SK-N-SH (cell line): ENCODE measurements around the gene INSC. TPM values are rescaled to one million over a fixed set of nuclear protein-coding genes. Genes with fewer than 3 reads are reported as not detected.

Experiments
- CTCF ChIA-PET: fragments of 300-600, 350-600 bp; formaldehyde crosslinking; extraction: SDS; loops from one replicate; lab custom pipeline; 2021; lab: Yijun Ruan, JAX
- POLR2A ChIA-PET: fragments of 350-600 bp; sonication (Branson Sonifier 250); formaldehyde crosslinking; extraction: SDS; loops from one replicate; lab custom pipeline; 2020; ENCODE audit warnings: antibody characterized with exemption, inconsistent platforms; lab: Yijun Ruan, JAX
- DNase-seq: peaks from one replicate; pipeline ENCODE4 v3.0.0; 2012
- H2AFZ ChIP-seq: fragments of 200-600 bp; sonication (generic); 2 replicates; pipeline ENCODE4 v1.8.1; 2016; ENCODE audit warnings: antibody characterized with exemption, mild to moderate bottlenecking, low read depth
- H3F3A ChIP-seq: fragments of 200-600 bp; sonication (generic); replicated peaks from 2 replicates; pipeline ENCODE3; 2016; ENCODE audit warnings: antibody characterized with exemption, mild to moderate bottlenecking; ENCODE audit not compliant: insufficient read depth
- H3K27ac ChIP-seq, 2 experiments: fragments of 200-500 bp in 1 of 2; fragments of 200-600 bp in 1 of 2; sonication (Bioruptor generic) in 1 of 2; sonication (generic), shearing (Covaris generic) in 1 of 2; 2 replicates each; pipeline versions ENCODE4 v1.5.1 to v1.6.1; 2014 to 2016; ENCODE audit warnings: low read depth in 2 of 2, inconsistent platforms in 1 of 2, low read length in 1 of 2, mild to moderate bottlenecking in 1 of 2, mixed read lengths in 1 of 2
- H3K27me3 ChIP-seq: fragments of 200-600 bp; sonication (generic), shearing (Covaris generic); 2 replicates; pipeline ENCODE4 v1.6.1; 2016; ENCODE audit warnings: mixed run types; ENCODE audit not compliant: insufficient read depth
- H3K36me3 ChIP-seq, 2 experiments: fragments of 200-500 bp in 1 of 2; fragments of 200-600 bp in 1 of 2; sonication (Bioruptor generic) in 1 of 2; sonication (generic) in 1 of 2; replicated peaks in 1 of 2; 2 replicates each; pipeline versions ENCODE3 to v1.5.1; 2014 to 2016; ENCODE audit warnings: low read length in 1 of 2, mild to moderate bottlenecking in 1 of 2; ENCODE audit not compliant: insufficient read depth in 2 of 2, control insufficient read depth in 1 of 2
- H3K4me1 ChIP-seq, 2 experiments: fragments of 200-500 bp in 1 of 2; fragments of 200-600 bp in 1 of 2; sonication (Bioruptor generic) in 1 of 2; sonication (generic), shearing (Covaris generic) in 1 of 2; 2 replicates each; pipeline versions ENCODE4 v1.5.1 to v1.6.1; 2014 to 2016; ENCODE audit warnings: low read depth in 1 of 2, low read length in 1 of 2, mixed run types in 1 of 2; ENCODE audit not compliant: insufficient read depth in 2 of 2, control insufficient read depth in 1 of 2
- H3K4me2 ChIP-seq: fragments of 200-600 bp; sonication (generic), shearing (Covaris generic); 2 replicates; pipeline ENCODE4 v1.6.1; 2017; ENCODE audit warnings: mixed run types
- H3K4me3 ChIP-seq, 2 experiments: fragments of 200-500 bp in 1 of 2; fragments of 200-600 bp in 1 of 2; sonication (Bioruptor generic) in 1 of 2; sonication (generic), shearing (Covaris generic) in 1 of 2; 2 replicates each; pipeline versions ENCODE4 v1.5.1 to v1.8.1; 2014 to 2016; ENCODE audit warnings: low read depth in 2 of 2, inconsistent platforms in 1 of 2, low read length in 1 of 2, mild to moderate bottlenecking in 1 of 2, mixed read lengths in 1 of 2, moderate library complexity in 1 of 2
- H3K79me2 ChIP-seq: fragments of 200-600 bp; sonication (generic); 2 replicates; pipeline ENCODE4 v1.8.1; 2017; ENCODE audit warnings: mild to moderate bottlenecking; ENCODE audit not compliant: insufficient read depth
- H3K9ac ChIP-seq: fragments of 200-600 bp; sonication (generic); 2 replicates; pipeline ENCODE4 v1.6.1; 2017; ENCODE audit warnings: mixed run types
- H3K9me2 ChIP-seq: fragments of 200-600 bp; sonication (generic); 2 replicates; pipeline ENCODE4 v1.6.1; 2017; ENCODE audit warnings: mixed run types
- H3K9me3 ChIP-seq: fragments of 200-600 bp; sonication (generic); 2 replicates; pipeline ENCODE4 v1.6.1; 2017; ENCODE audit warnings: mixed run types, mild to moderate bottlenecking, moderate library complexity
- H4K20me1 ChIP-seq: fragments of 200-600 bp; sonication (generic); 2 replicates; pipeline ENCODE4 v1.6.1; 2017; ENCODE audit warnings: mild to moderate bottlenecking, mixed run types; ENCODE audit not compliant: insufficient read depth
- CHD2 ChIP-seq: fragments of 150-350 bp; IDR thresholded peaks from 2 replicates; pipeline ENCODE4 v1.6.1; 2018; ENCODE audit warnings: low read length; ENCODE audit not compliant: partially characterized antibody
- EP300 ChIP-seq, 2 experiments: IDR thresholded peaks; 2 replicates each; pipeline versions ENCODE4 v1.4.0 to v1.6.1; 2012; ENCODE audit warnings: borderline replicate concordance in 1 of 2, low read depth in 1 of 2, low read length in 1 of 2
- FOSL2 ChIP-seq: IDR thresholded peaks from 2 replicates; pipeline ENCODE4 v1.4.0; 2012; ENCODE audit warnings: low read depth, mild to moderate bottlenecking, moderate library complexity, borderline replicate concordance
- FOXJ3 ChIP-seq: sonication (generic); formaldehyde crosslinking; IDR thresholded peaks from 2 replicates; pipeline ENCODE4 v1.5.1; 2020; ENCODE audit warnings: mild to moderate bottlenecking, missing genetic modification reagents
- FOXM1 ChIP-seq: IDR thresholded peaks from 2 replicates; pipeline ENCODE4 v1.4.0; 2012; ENCODE audit warnings: low read depth, mild to moderate bottlenecking
- JUND ChIP-seq: IDR thresholded peaks from 2 replicates; pipeline ENCODE4 v1.4.0; 2012
- POLR2AphosphoS5 ChIP-seq: IDR thresholded peaks from 2 replicates; pipeline ENCODE4 v1.6.1; 2012; ENCODE audit warnings: low read depth, low read length
- RAD21 ChIP-seq: IDR thresholded peaks from 2 replicates; pipeline ENCODE4 v1.6.1; 2012; ENCODE audit warnings: mild to moderate bottlenecking, low read length
- RCOR1 ChIP-seq: fragments of 150-350 bp; IDR thresholded peaks from 2 replicates; pipeline ENCODE4 v1.6.1; 2017; ENCODE audit warnings: antibody characterized with exemption, low read length
- RXRA ChIP-seq: IDR thresholded peaks from 2 replicates; pipeline ENCODE4 v1.4.0; 2012; ENCODE audit warnings: low read depth, mild to moderate bottlenecking, borderline replicate concordance
- SIN3A ChIP-seq: IDR thresholded peaks from 2 replicates; pipeline ENCODE4 v1.6.1; 2012; ENCODE audit warnings: low read depth, mild to moderate bottlenecking, low read length, moderate library complexity, borderline replicate concordance
- TAF1 ChIP-seq: IDR thresholded peaks from 2 replicates; pipeline ENCODE4 v1.6.1; 2012; ENCODE audit warnings: low read depth, mild to moderate bottlenecking, low read length, moderate library complexity, borderline replicate concordance
- TCF12 ChIP-seq: IDR thresholded peaks from 2 replicates; pipeline ENCODE4 v1.4.0; 2012
- TEAD4 ChIP-seq: IDR thresholded peaks from 2 replicates; pipeline ENCODE4 v1.4.0; 2012; ENCODE audit warnings: mild to moderate bottlenecking, borderline replicate concordance; ENCODE audit not compliant: insufficient read depth
- YY1 ChIP-seq: IDR thresholded peaks from 2 replicates; pipeline ENCODE4 v1.4.0; 2012; ENCODE audit warnings: low read depth, mild to moderate bottlenecking
- WGBS: methylation state at CpG from one replicate; pipeline ENCODE4 v1.1.6; 2017; ENCODE audit warnings: low lambda C conversion rate; 5-methylcytosine and 5-hydroxymethylcytosine counted together
- polyA plus RNA-seq, 3 experiments: library from polyadenylated mRNA; depleted of rRNA; stranded (reverse); fragments of >200 nt; gene quantifications; 2 replicates each; pipeline ENCODE4 v1.2.3, GENCODE V29; 2012
- TF ChIP-seq, protein P1 (sequence below): fragments of 200-600 bp; sonication (generic); IDR thresholded peaks from 2 replicates; pipeline ENCODE4 v1.6.1; 2017; ENCODE audit warnings: antibody characterized with exemption, mild to moderate bottlenecking, moderate library complexity
- TF ChIP-seq, protein P2 (sequence below): fragments of 150-350 bp; IDR thresholded peaks from 2 replicates; pipeline ENCODE4 v1.6.1; 2017; ENCODE audit warnings: antibody characterized with exemption, low read length, low read depth, borderline replicate concordance
- TF ChIP-seq, protein P3 (sequence below): IDR thresholded peaks from 2 replicates; pipeline ENCODE4; 2012
- TF ChIP-seq, protein P4 (sequence below): IDR thresholded peaks from 2 replicates; pipeline ENCODE4 v1.6.1; 2012; ENCODE audit warnings: mild to moderate bottlenecking, low read depth, low read length, moderate library complexity

Gene INSC
- polyA plus RNA-seq, 1 of the 3 experiments (the other 2 are of a cell fraction) = not detected

DNA sequence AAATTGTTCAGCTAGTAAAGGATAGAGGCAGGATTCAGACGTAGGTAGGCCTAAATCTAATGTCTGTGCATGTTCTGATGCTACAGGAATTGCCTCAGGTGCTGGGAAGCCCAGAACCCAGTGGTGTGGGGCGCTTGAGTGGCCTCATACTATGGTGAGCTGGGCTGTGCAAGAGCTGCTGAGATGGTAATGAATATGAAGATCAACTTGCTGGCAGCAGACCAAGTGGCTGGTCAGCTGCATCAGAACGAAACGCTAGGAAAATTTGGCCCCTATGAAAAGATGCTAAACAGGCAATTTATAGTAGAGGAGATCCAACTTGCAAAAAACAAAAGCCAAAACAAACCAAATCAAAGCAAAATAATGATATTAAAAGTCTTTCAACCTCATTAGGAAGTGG, 102.7 kb downstream of the INSC start:
- TF ChIP-seq, protein P1, sequence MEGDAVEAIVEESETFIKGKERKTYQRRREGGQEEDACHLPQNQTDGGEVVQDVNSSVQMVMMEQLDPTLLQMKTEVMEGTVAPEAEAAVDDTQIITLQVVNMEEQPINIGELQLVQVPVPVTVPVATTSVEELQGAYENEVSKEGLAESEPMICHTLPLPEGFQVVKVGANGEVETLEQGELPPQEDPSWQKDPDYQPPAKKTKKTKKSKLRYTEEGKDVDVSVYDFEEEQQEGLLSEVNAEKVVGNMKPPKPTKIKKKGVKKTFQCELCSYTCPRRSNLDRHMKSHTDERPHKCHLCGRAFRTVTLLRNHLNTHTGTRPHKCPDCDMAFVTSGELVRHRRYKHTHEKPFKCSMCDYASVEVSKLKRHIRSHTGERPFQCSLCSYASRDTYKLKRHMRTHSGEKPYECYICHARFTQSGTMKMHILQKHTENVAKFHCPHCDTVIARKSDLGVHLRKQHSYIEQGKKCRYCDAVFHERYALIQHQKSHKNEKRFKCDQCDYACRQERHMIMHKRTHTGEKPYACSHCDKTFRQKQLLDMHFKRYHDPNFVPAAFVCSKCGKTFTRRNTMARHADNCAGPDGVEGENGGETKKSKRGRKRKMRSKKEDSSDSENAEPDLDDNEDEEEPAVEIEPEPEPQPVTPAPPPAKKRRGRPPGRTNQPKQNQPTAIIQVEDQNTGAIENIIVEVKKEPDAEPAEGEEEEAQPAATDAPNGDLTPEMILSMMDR = no peak
- TF ChIP-seq FOSL2 (no peak), CHD2 (no peak), EP300 (IDR thresholded peaks at IDR 0.05; ENCODE audit: borderline replicate concordance in 1 of 2, low read depth in 1 of 2, low read length in 1 of 2) (no peak), SIN3A (no peak), TAF1 (no peak), POLR2AphosphoS5 (no peak), TEAD4 (no peak), TCF12 (no peak), RAD21 (no peak)
- Histone ChIP-seq H3K4me3 (no peak overlapping the region), H3K36me3 (no peaks in the 10 kb centered on the region), H3K4me2 (no peak overlapping the region), H4K20me1 (no peaks in the 10 kb centered on the region), H3K4me1 (peaks cover 0 to 24% of the 10 kb centered on the region in 2 experiments; a peak in 1 of 4 replicates), H3K9me2 (no peaks in the 10 kb centered on the region), H3K27me3 (no peaks in the 10 kb centered on the region), H2AFZ (no peak overlapping the region), H3K79me2 (no peaks in the 10 kb centered on the region), H3F3A (no peaks in the 10 kb centered on the region), H3K9me3 (no peaks in the 10 kb centered on the region), H3K27ac (no peak overlapping the region), H3K9ac (no peak overlapping the region)
- WGBS = 36% methylated on average over 4 of the region's 4 CpGs
- ChIA-PET CTCF (interaction anchor here (0.8 to 1.9 kb wide), 4 partner anchors 10 to 308 kb away, joined by 3 to 7 read pairs (median 4); no protein-coding TSS in a partner anchor), POLR2A (no interaction called here)
- no peak for DNase-seq

DNA sequence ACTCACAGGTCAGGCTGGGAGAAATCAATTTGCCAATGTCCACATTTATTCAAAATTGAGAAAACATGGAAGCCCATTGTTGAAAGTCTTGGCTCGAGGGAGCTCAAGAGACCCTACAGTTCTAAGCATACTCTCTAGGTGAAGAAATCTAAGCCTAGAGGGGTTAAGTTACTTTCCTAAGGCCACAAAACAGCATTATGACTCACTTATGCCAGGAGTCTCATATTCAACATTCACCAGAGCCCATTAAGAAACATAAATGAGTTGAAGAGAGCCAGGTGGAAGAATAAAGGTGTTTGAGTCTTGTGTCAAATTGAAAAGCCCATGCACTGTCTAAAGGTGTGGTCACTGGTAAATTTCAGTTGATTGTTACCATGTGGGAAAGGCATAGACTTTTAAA, 108.1 kb downstream of the INSC start:
- ChIA-PET POLR2A (no interaction called here), CTCF (interaction anchor here (1.1 to 1.5 kb wide), 2 partner anchors 12 to 148 kb away, joined by 3 to 4 read pairs; no protein-coding TSS in a partner anchor)
- H4K20me1 ChIP-seq = no peaks in the 10 kb centered on the region
- no peaks in the 10 kb centered on the region for H3K9me3 ChIP-seq
- no peaks in the 10 kb centered on the region for H3K36me3 ChIP-seq
- no peak for DNase-seq
- H3K4me3 ChIP-seq = no peak overlapping the region
- WGBS = 15% methylated on average over 1 of the region's 1 CpG
- H2AFZ ChIP-seq = no peak overlapping the region
- no peak overlapping the region for H3K9ac ChIP-seq
- no peaks in the 10 kb centered on the region for H3F3A ChIP-seq
- no peaks in the 10 kb centered on the region for H3K79me2 ChIP-seq
- no peaks in the 10 kb centered on the region for H3K9me2 ChIP-seq
- peaks cover 0 to 24% of the 10 kb centered on the region in 2 experiments; a peak in 2 of 4 replicates for H3K4me1 ChIP-seq
- no peak overlapping the region for H3K4me2 ChIP-seq
- no peaks in the 10 kb centered on the region for H3K27me3 ChIP-seq
- H3K27ac ChIP-seq = no peak overlapping the region
- TF ChIP-seq, protein P2, sequence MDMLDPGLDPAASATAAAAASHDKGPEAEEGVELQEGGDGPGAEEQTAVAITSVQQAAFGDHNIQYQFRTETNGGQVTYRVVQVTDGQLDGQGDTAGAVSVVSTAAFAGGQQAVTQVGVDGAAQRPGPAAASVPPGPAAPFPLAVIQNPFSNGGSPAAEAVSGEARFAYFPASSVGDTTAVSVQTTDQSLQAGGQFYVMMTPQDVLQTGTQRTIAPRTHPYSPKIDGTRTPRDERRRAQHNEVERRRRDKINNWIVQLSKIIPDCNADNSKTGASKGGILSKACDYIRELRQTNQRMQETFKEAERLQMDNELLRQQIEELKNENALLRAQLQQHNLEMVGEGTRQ = no peak
- no peak for TF ChIP-seq JUND
- TF ChIP-seq, protein P3, sequence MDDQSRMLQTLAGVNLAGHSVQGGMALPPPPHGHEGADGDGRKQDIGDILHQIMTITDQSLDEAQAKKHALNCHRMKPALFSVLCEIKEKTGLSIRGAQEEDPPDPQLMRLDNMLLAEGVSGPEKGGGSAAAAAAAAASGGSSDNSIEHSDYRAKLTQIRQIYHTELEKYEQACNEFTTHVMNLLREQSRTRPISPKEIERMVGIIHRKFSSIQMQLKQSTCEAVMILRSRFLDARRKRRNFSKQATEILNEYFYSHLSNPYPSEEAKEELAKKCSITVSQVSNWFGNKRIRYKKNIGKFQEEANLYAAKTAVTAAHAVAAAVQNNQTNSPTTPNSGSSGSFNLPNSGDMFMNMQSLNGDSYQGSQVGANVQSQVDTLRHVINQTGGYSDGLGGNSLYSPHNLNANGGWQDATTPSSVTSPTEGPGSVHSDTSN = no peak
- TF ChIP-seq RCOR1 = no peak
- TF ChIP-seq TEAD4 = no peak
- no peak for TF ChIP-seq TAF1
- TF ChIP-seq YY1 = no peak
- TF ChIP-seq FOXM1 = no peak
- TF ChIP-seq RXRA = no peak
- TF ChIP-seq FOXJ3 (CRISPR knock-in tag) = no peak
- TF ChIP-seq, protein P4, sequence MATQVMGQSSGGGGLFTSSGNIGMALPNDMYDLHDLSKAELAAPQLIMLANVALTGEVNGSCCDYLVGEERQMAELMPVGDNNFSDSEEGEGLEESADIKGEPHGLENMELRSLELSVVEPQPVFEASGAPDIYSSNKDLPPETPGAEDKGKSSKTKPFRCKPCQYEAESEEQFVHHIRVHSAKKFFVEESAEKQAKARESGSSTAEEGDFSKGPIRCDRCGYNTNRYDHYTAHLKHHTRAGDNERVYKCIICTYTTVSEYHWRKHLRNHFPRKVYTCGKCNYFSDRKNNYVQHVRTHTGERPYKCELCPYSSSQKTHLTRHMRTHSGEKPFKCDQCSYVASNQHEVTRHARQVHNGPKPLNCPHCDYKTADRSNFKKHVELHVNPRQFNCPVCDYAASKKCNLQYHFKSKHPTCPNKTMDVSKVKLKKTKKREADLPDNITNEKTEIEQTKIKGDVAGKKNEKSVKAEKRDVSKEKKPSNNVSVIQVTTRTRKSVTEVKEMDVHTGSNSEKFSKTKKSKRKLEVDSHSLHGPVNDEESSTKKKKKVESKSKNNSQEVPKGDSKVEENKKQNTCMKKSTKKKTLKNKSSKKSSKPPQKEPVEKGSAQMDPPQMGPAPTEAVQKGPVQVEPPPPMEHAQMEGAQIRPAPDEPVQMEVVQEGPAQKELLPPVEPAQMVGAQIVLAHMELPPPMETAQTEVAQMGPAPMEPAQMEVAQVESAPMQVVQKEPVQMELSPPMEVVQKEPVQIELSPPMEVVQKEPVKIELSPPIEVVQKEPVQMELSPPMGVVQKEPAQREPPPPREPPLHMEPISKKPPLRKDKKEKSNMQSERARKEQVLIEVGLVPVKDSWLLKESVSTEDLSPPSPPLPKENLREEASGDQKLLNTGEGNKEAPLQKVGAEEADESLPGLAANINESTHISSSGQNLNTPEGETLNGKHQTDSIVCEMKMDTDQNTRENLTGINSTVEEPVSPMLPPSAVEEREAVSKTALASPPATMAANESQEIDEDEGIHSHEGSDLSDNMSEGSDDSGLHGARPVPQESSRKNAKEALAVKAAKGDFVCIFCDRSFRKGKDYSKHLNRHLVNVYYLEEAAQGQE = no peak
- no peak for TF ChIP-seq RAD21
